GM21786 (cell line): ENCODE data around the gene CYP4B1.

Experiments
- ATAC-seq: cut with Tn5 transposase; IDR thresholded peaks from one replicate; pipeline ENCODE4 v1.9.1; 2021; ENCODE audit not compliant: unreplicated experiment

Gene CYP4B1

DNA sequence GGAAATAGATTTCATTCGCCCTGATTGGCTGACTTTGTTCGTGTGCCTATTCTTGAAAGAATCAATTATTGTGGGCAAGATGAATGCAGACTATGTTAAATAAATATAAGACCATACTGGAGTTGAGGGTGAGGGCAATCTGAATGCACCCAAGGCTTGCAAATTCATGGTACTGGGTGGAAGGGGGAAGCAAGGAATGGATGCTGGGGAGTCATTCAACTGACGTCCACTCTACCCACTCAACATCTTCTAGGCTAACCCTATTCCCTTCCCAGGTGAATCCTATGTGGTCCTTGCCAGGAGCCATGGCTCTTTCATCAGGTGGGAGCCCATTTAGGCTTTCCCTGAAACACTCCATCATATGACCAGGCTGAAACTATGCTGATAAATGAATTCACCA, 5.7 kb upstream of the CYP4B1 start:
- ATAC-seq, result no peak

DNA sequence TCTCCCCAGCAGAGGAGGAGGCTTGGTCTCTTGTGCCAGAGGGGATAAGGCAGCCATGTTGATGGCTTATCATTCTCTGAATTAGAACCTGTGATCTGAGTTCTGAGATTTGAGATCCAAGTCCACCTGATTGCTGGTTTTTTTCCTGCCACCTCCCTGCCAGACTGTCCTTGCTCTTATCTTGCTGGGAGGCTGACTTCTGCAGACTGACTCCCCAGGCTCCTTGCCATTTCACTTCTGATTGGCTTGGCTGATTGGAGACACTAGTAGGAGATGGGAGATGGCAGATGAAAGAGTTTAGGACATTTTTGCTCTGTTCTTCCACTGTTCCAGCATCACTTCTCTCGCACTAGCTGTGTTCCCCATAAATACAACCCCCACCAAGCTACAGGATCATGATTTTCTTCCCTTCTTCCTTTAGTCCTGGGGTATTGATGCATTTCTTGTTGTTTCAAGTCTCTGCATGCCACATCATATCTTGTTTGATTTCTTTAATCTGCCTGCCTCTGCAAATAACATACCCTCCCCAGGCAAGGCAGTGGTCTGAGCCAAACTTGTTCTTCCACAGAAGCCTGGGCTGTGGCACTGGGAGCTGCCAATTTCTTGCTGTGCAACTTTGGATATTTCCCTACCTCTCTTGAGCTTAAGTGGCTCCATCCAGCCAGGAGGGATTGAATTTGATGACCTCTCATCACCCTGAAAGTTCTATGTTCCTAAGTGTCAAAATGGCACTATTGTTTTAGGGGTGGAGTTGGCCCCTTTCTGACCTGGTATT, 963 bp upstream of the CYP4B1 start:
- ATAC-seq, result no peak

DNA sequence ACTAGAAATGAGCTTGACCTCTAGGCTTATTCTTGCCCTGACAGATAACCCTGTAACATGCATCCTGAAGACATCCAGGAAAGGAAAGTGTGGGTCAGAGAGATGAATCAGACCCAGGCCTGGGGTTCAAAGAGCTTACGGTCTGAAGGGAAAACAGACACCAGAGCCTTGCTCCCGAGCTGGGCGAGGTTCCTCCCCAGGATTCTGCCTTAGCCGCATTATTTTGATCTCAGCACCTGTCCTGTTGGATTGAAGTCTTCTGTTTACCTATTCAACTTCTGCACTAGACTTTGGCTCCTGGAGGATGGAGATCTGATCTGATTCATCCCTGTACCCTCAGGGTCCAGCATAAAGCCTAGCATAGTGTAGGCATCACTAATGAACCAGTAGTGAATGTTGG, 1.9 kb downstream of the CYP4B1 start:
- no peak for ATAC-seq

DNA sequence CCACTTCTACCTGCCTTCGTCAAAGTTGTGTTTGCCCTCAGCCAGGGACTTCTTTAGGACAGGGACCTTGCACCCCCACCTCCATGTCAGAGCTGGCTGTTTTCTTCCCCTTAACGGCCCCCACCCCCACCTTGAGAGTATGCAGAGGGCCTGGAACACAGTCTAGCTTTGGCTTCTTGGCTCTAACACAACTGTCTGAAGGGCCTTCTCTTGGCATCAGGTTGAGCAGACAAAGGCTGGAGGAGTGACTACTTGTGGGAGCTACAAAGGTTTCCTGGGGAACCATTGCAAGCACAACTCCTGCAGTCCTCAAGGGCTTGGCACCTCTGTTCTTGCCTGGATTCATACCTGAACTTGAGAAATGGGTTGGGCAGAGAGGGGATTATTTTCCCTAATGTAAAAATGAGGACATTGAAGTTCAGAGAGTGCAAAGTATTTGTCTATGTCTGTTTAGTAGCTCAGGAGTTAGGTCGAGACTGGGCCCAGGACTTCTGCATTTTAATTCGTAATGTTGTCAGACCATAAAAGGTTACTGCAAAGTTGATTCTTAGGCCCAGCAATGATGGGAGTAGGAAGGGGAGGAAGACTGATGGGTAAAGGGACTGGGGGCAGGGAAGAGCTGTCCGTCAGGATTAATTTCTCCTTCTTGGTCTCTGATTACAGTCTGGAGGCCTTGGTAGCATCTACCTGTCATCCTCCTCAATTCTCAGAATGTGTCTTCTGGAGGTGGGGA, 2.6 kb downstream of the CYP4B1 start:
- no peak for ATAC-seq

DNA sequence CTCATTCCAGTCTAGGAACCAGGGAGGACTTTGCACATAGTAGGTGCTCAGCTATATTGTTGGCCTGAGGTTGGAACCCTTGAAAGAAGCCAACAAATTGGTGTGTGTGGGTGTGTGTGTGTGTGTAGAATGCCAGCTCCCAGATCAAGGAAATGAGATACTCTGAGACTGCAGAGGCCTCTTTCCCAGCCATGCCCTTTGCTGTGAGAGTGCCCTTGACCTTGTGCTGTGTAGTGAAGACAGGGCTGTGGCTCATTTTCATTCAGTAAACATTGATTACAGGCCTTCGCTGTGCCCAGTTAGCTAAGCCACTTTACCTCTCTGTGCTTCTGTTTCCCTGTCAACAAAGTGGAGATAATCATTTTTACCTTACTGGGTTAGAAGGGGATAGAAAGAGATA, 3.2 kb downstream of the CYP4B1 start:
- no peak for ATAC-seq

DNA sequence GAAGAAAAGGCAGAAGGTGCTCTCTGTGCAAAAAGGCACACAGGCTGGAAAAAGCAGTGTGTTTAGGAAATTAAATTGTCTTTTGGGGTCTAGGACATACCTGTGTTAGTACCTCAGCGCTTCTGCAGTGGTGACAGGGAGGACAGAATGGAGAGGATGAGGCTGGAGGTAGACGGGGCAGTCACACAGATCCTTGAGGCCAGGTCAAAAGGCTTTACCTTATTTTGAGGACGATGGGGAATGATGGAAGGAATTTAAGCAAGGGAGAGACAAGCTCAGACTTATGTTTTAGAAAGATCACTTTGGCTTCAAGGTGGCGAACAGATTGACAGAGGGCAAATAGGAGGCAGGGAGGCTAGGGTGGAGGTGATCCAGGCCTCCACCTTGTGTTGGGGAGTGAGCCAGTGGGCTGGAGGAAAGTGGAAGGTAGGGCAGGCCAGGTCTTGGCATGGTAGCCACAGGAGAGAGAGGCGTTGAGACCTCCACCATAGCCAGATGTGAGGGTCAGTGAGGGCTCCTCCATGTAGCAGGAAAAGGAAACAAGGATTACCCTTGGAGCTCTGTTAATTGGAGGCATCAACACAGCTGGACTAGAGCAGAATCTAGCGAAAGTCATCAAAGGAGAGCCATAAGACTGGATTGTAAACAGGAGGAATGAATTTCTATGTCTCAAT, 4.2 kb downstream of the CYP4B1 start:
- no peak for ATAC-seq

DNA sequence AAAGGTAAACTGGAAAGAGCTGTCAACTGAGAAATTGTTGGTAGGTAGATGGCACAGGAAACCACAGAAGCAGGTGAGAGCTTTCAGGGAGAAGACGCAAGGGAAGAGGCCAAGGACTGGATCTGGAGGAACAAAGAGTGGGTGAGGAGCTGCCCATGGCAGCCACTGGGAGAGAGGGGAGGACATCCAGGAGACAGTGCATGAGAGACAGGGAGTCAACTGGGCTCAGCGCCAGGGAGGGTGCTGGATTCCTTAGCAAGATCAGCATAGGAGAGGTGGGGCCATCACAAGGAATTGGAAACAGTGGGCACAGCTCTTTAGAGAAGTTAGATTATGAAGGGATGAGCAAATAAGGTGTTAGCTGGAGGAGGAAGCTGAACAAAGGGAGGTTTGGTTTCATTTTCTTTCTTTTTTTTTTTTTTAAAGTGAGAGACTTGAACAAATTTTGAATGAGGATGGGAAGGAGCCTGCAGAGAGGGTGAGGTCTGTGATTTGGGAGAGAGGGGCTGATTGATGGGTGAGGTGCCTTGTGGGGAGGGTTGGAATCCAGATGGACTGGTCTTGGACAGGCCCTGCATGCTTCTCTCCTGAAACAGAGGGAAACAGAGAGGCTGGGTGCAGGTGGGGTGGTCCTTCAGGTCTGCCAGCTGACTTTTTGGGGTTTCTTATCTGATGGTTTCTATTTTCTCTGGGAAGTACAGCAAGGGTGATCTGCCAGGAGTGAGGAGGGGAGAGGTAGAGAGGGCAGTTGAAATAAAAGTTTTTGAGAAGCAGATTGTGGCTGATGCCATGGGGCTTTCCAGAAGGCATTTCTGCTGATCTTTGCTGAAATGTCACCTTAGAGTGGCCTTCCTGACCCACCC, 5.4 kb downstream of the CYP4B1 start:
- ATAC-seq, result no peak

DNA sequence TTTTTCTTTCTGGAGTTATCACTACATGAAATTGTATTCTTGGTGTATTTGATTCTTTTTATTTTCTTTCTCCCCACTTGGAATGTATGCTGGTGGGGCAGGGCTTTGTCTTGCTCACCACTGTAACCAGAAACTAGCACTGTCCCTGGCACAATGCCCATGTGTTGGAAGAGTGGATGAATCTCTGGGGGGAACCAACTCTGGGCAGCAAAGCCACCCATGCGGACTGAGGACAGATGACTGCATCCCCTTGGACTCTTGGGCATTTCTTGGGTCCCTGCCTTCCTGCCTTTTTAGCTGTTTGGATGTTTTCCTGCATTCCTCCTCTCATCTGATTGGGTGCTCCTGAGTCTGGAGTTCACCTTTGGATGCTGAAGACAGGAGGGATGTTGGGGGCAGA, 6.1 kb downstream of the CYP4B1 start:
- ATAC-seq, result no peak

DNA sequence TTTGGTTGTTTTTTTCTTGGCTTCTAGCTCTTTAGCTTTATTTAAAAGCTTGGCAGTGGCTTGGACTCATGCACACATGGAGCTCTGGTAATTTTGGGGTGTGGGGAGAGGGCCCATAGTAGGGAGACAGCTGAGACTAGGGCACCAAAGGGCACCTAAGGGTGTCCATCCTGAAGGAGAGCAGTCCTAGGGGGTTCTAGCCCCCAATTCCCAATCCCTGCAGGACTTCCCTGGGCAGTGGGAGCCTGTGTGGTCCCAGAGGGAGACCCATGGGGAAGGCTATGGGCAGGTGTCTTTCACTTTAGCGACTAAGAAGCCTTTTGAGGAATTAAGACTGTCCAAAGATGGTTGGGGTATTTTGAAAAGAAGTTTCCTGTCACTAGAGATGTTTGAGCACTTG, 6.9 kb downstream of the CYP4B1 start:
- ATAC-seq, result no peak

DNA sequence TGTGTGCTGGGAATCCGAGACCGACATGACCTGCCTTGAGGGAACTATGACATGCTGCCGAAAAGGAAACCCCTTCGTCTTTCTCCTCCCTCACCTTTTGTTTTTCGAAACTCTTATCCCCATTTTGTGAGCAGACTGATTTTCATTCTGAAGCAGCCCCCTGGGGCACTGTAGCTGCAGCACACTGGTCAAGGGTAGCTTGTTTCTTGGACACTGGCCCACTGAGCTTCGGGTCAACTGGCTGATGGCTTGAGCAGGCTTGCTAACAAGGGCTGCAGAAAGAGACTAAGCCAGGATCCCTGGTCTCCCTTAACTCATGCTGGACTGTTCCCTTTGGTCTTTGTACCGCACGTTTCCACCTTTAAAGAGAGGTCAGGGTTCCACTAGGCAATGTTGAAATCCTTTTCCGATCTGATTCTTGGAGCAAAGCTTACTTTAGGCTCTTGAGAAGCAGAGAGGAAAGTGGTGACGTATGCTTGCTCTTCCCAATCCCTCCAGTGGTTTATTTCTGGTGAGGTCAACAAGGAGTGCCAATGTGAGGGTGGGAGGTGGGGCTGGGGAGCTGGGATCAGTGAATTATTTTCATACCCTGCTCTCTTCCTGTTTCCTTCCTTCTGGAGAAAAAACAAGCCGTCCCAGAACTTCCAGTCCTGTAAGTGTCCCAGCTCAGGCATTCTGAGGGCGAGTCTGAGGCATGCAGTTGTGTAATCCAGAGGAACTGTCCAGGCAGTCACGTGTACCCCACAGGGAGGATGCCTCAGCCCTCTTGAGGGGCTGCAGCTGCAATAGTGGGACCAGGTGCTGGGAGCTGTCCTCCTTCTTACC, 7.6 kb downstream of the CYP4B1 start:
- ATAC-seq, result no peak

DNA sequence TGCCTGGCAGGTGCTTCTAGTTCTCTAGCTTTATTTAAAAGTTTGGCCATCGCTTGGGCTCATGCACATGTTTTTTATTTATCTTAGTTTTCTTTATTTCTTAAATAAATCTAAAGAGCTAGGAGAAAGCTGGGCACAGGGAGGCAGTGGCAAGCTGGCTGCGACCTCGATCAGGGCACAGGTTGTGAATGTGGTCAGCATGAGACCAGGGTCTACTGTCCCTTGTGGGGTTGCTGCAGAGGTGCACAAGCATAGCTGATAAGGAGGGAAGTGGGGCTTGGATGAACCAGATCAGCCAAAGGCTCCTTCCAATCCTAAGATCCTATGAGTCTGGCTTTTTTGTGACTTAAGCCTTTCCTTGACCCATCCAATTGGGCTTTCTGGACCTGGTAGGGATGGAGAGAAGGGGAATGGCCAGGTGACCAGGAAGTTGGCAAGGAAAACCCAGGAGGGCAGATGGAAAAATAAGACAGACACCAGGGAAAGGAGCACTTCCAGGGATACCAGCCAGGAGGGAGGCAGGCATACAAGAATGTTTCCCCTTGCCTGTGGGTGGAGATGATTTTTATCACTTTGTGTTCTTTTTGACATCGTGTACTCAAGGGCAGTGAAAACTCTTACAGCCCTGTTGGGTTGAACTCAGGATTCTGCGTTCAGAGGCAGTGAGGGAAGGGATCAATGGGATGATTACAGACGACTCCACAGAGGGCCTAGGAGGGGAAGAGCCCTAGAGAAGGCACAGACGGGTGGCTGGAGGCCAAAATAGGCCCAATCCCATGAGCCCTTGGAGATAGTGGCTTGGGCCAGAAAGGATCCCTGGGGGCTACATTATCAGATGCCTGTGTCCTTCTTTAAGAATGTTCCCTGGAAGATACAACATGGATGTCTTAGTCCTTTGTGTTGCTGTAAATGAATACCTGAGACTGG, 8.5 kb downstream of the CYP4B1 start:
- no peak for ATAC-seq

DNA sequence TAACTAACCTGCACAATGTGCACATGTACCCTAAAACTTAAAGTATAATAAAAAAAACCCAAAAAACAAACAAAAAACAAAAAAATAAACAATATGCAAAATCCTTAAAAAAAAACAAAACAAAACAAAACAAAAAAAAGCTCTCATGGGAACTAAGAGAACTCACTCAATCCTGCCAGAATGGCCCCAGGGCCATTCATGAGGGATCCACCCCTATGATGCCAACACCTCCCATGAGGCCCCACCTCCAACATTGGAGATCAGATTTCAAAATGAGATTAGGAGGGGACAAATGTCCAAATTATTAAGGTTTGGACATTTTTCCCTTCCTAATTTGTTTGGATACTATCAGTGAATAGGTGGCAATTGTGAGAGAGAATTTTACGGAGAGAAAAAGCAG, 10.2 kb downstream of the CYP4B1 start:
- no peak for ATAC-seq

DNA sequence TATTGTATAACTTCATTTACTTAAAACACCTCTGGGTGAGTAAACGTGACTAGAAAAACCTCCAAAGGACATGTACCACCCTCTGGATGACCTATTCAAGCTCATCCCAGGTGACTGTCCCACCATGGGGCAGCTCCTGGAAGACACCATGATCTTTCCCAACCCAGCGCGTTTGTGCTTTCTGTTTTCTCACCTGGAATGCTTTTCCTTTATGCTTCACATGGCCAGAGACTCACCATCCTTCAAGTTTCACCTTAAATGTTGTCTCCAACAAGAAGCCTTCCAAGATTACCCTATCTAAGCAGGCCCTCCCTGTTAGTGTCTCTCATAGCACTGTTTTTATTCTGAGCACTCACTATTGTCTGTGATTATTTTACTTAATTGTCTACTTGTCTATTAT, 11.1 kb downstream of the CYP4B1 start:
- ATAC-seq, result no peak

DNA sequence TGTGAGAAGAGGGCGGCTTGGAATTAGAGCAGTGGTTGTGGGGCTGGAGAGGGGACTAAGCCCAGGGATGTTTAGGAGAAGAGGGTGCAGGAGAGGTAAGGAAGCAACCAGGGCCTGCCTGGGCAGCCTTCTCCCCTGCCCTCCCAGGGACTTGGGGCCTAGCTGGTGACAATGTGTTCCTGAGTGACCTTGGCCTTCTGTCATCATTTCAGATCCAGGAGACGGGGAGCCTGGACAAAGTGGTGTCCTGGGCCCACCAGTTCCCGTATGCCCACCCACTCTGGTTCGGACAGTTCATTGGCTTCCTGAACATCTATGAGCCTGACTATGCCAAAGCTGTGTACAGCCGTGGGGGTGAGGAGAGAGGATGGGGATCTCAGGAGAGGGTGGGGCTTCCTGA, 11.8 kb downstream of the CYP4B1 start:
- no peak for ATAC-seq

DNA sequence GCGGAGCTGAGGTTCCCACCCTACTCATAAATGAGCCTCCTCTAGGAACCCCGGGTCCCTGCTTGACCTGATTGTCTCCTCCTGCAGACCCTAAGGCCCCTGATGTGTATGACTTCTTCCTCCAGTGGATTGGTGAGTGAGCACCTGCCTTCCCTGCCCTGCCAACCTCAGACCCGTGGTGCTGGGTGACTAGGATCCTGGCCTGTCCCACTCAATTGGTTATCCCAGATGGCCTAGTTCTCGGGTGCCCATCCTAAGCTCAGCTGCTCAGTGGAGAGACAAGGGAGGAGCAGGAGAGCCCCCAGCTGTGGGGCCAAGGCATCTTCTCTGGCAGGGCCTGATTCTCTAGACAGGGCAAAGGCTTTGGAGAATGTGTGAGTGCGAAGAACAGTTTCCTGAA, 12.2 kb downstream of the CYP4B1 start:
- no peak for ATAC-seq

DNA sequence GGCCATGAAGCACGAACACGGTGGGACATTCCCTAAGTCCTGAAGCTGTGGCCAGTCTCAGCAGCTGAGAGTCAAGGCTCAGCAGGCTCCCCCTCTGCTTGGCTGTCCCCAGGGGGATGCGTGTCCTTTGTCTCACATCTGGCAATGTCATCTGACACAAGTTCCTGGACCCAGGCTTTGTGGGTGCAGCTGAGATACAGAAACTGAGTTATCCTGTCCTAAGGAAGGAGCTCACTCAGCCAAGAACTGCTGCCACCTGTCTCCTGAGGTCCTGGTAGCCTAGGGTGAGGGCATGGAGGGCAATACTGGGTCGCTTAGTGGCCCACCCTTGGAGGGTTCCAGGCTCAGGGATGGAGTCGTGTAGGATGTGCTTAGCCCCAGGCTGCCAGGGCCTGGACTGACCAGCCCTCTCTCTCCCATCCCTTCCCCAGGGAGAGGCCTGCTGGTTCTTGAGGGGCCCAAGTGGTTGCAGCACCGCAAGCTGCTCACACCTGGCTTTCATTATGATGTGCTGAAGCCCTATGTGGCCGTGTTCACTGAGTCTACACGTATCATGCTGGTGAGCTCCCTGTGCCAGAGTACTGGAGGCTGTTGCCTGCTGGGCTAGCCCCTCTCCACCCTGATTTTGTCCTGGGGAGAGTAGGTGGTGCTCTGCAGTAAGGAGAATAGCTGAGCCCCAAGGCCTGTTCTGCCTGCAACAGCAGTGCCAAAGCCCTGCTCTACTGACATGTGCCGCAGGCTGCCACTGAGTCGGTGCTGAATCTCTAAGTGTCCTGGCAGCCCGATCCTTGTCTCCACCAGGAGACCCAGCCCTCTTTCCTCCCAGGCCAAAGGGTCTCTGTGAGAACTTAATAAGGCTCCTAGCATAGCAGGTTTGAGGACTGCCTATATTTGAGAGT, 13.5 kb downstream of the CYP4B1 start:
- ATAC-seq, result no peak

DNA sequence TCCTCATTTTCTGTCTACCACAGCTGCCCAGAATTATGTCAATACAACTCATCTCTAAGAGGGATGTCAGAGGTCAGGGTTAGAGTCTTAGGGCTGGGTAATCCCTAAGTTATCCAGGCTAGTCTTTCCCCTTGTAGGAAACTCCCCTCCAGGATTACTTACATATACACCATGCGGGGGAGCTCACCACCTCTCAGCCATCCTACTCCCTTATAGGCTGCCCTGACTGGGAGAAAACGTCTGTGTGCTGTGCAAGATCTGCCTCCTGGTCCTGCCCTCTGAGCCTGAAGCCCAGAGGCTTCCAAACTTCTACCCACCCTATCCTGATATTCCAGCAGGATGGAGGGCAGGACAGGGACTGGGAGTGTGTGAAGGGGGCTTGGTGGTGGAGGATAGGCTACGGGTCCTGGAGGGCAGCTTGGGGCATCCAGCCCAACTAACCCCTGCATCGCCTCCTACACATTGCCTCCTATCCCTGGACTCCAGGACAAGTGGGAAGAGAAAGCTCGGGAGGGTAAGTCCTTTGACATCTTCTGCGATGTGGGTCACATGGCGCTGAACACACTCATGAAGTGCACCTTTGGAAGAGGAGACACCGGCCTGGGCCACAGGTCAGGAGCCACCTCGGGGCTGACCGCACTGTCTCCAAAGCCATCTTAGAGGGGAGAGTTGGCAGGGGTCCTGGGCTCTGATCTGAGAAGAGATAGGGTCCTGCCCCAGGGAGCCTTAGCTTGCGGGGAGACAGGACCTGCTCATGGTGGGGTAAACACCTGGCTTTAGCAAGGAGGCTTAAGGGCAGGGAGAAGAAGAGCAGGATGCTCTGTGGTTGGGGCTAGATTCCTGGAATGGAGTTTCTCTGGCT, 14.4 kb downstream of the CYP4B1 start:
- no peak for ATAC-seq
